K562 (cell line): Measurements from ENCODE around the gene HLA-DOA. TPM values are rescaled to one million over a fixed set of nuclear protein-coding genes. Genes with fewer than 3 reads are reported as not detected.

Experiments
- BRD4 ChIP-seq: fragments of 200-600 bp; sonication (generic); IDR thresholded peaks from 2 replicates; pipeline ENCODE4 v1.6.1; 2017; ENCODE audit warnings: inconsistent platforms
- ETV1 ChIP-seq: fragments of 450-650 bp; conservative IDR thresholded peaks from 2 replicates; pipeline ENCODE4 v1.6.1; 2016; ENCODE audit warnings: missing genetic modification characterization, control low read depth, low read depth, missing compliant biosample characterization
- GTF2F1 ChIP-seq: IDR thresholded peaks from 2 replicates; pipeline ENCODE4 v1.6.1; 2011; ENCODE audit warnings: low read depth, low read length, improper control_type of control experiment
- MYC ChIP-seq, 2 experiments: fragments of 250-450 bp in 1 of 2; sonication (Bioruptor Pico) in 1 of 2; IDR thresholded peaks; 2 replicates each; pipeline versions ENCODE4 v1.5.1 to v1.6.1; 2012 to 2021; ENCODE audit warnings: low read depth in 2 of 2, borderline replicate concordance in 1 of 2, improper control_type of control experiment in 1 of 2, low read length in 1 of 2, mild to moderate bottlenecking in 1 of 2, moderate library complexity in 1 of 2
- TAF15 ChIP-seq: fragments of 200-400 bp; formaldehyde crosslinking; IDR thresholded peaks from 2 replicates; pipeline ENCODE4 v1.6.1; 2017; ENCODE audit warnings: mild to moderate bottlenecking, low read depth, low read length, moderate library complexity
- TSHZ1 ChIP-seq: fragments of 250-450 bp; sonication (Bioruptor Pico); IDR thresholded peaks from 2 replicates; pipeline ENCODE4 v1.4.0; 2020; ENCODE audit warnings: mild to moderate bottlenecking, moderate library complexity
- ZBTB43 ChIP-seq: sonication (generic); formaldehyde crosslinking; IDR thresholded peaks from 2 replicates; pipeline ENCODE4 v1.8.0; 2023; ENCODE audit warnings: mild to moderate bottlenecking, missing genetic modification reagents
- ZC3H8 ChIP-seq: fragments of 450-650 bp; IDR thresholded peaks from 2 replicates; pipeline ENCODE4 v1.6.1; 2017
- ZNF143 ChIP-seq: sonication (generic); formaldehyde crosslinking; IDR thresholded peaks from 2 replicates; pipeline ENCODE4 v1.9.0; 2022; ENCODE audit warnings: mild to moderate bottlenecking, missing genetic modification reagents
- ZNF217 ChIP-seq: sonication (generic); formaldehyde crosslinking; IDR thresholded peaks from 2 replicates; pipeline ENCODE4 v1.8.0; 2022; ENCODE audit warnings: mild to moderate bottlenecking, missing genetic modification reagents
- ZNF23 ChIP-seq: fragments of 250-450 bp; sonication (Bioruptor Pico); IDR thresholded peaks from 2 replicates; pipeline ENCODE4 v1.4.0; 2020; ENCODE audit warnings: mild to moderate bottlenecking
- ZNF75A ChIP-seq: fragments of 450-650 bp; formaldehyde crosslinking; IDR thresholded peaks from 2 replicates; pipeline ENCODE4 v1.4.0; 2020; ENCODE audit warnings: mild to moderate bottlenecking
- polyA plus RNA-seq, 8 experiments: library from polyadenylated mRNA; depleted of rRNA in 4 of 8; stranded (reverse) in 5 of 8; unstranded in 3 of 8; fragments of >200 nt; fragmentation: Nextera tagmentation in 2 of 8; fragmentation: Illumina TruSeq in 1 of 8; extraction: Ambion mirVana in 2 of 8; extraction: Trizol in 1 of 8; gene quantifications; 2 replicates each; pipeline versions ENCODE4 v1.2.1 to v1.2.3, GENCODE V29; 2011 to 2014; ENCODE audit warnings: inconsistent platforms in 1 of 8, missing spikeins in 1 of 8
- total RNA-seq, 7 experiments: library from RNA; depleted of rRNA in 6 of 7; stranded (reverse); fragments of >200 nt in 6 of 7; fragmentation: Illumina TruSeq in 2 of 7; extraction: Trizol in 2 of 7; gene quantifications; 2 replicates each; pipeline versions ENCODE4 v1.2.1 to v1.2.3, GENCODE V29; 2011 to 2021; ENCODE audit warnings: low replicate concordance in 1 of 7
- TF ChIP-seq, protein P1 (sequence below): sonication (generic); formaldehyde crosslinking; IDR thresholded peaks from 2 replicates; pipeline ENCODE4 v1.8.1; 2023; ENCODE audit warnings: mild to moderate bottlenecking, missing genetic modification reagents, moderate library complexity
- TF ChIP-seq, protein P2 (sequence below): fragments of 450-650 bp; IDR thresholded peaks from 2 replicates; pipeline ENCODE4 v1.6.1; 2016; ENCODE audit warnings: borderline replicate concordance
- TF ChIP-seq, protein P3 (sequence below), 3 experiments: IDR thresholded peaks in 2 of 3; conservative IDR thresholded peaks in 1 of 3; 2 replicates each; pipeline ENCODE4 v1.5.1; 2011 to 2012; ENCODE audit warnings: low read length in 3 of 3, mild to moderate bottlenecking in 3 of 3, control low read depth in 2 of 3, improper control_type of control experiment in 1 of 3, inconsistent platforms in 1 of 3, low read depth in 1 of 3, mixed read lengths in 1 of 3, moderate library complexity in 1 of 3; ENCODE audit not compliant: insufficient read depth in 2 of 3

The HLA-DOA gene
- total and polyA plus RNA-seq, 9 of the 15 experiments (the other 6 are each of a cell fraction or from before 2014, with no cell fraction given): 0.07 TPM; not detected in 8

DNA sequence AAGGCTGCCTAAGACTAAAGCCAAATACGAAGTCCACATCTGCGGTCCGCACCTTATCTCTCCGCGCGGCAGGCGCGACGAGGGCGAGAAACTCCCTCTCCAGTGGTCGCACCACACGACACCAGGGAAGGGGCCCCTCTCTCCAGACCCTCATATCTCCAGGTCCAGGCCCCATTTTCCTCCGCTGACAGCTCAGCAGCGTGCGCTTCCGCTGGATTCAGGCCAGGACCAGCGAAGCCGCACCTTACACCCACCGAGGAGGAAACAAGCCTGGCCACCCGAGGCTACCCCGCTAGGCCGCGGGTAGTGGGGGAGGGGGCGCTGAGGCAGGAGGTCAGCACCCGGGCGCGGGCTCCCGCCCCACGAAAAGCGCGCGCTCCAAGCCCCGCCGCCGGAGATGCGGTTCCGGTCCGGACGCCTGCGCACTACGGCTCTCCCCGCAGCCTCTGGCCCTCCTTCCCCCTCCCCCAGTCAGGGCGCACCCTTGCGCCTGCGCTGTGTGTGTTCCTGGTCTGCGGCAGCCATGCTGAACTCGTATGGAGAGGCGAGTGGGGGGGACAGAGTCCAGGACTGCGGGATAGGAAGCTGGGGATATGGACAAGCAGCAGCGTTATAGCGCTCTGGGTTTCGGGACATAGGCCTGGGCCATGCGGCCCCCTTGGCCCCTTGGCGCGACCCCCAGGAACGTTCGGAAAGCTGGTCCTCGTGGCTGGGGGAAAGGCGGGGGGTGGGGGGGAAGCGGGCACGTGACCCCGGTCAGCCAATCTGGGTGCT lies 41.1 kb downstream of the HLA-DOA start, which contains the start of gene BRD2 (continued):
- TF ChIP-seq TSHZ1 (CRISPR knock-in tag) (no peak), BRD4 (no peak; the same call in 1 of the 2 replicates), ZNF143 (CRISPR knock-in tag) (no peak), ZC3H8 (no peak), ZBTB43 (no peak), MYC (IDR thresholded peaks at IDR 0.05; ENCODE audit: low read depth, low read length) (peak; percentile 99), MYC (CRISPR knock-in tag; IDR thresholded peaks at IDR 0.05; ENCODE audit: borderline replicate concordance, low read depth) (peak; percentile 86), ZNF217 (CRISPR knock-in tag) (no peak), GTF2F1 (0 out of 2 replicates have a peak, but pooled peaks have one; percentile 26), TAF15 (no peak), ETV1 (tag) (peak; percentile 84), ZNF23 (CRISPR knock-in tag) (no peak), ZNF75A (CRISPR knock-in tag) (no peak)
- TF ChIP-seq, protein P1, sequence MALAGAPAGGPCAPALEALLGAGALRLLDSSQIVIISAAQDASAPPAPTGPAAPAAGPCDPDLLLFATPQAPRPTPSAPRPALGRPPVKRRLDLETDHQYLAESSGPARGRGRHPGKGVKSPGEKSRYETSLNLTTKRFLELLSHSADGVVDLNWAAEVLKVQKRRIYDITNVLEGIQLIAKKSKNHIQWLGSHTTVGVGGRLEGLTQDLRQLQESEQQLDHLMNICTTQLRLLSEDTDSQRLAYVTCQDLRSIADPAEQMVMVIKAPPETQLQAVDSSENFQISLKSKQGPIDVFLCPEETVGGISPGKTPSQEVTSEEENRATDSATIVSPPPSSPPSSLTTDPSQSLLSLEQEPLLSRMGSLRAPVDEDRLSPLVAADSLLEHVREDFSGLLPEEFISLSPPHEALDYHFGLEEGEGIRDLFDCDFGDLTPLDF (CRISPR knock-in tag): peak; percentile 97
- TF ChIP-seq, protein P2, sequence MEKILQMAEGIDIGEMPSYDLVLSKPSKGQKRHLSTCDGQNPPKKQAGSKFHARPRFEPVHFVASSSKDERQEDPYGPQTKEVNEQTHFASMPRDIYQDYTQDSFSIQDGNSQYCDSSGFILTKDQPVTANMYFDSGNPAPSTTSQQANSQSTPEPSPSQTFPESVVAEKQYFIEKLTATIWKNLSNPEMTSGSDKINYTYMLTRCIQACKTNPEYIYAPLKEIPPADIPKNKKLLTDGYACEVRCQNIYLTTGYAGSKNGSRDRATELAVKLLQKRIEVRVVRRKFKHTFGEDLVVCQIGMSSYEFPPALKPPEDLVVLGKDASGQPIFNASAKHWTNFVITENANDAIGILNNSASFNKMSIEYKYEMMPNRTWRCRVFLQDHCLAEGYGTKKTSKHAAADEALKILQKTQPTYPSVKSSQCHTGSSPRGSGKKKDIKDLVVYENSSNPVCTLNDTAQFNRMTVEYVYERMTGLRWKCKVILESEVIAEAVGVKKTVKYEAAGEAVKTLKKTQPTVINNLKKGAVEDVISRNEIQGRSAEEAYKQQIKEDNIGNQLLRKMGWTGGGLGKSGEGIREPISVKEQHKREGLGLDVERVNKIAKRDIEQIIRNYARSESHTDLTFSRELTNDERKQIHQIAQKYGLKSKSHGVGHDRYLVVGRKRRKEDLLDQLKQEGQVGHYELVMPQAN: peak; percentile 44; the same call in 1 of the 2 replicates
- TF ChIP-seq, protein P3, sequence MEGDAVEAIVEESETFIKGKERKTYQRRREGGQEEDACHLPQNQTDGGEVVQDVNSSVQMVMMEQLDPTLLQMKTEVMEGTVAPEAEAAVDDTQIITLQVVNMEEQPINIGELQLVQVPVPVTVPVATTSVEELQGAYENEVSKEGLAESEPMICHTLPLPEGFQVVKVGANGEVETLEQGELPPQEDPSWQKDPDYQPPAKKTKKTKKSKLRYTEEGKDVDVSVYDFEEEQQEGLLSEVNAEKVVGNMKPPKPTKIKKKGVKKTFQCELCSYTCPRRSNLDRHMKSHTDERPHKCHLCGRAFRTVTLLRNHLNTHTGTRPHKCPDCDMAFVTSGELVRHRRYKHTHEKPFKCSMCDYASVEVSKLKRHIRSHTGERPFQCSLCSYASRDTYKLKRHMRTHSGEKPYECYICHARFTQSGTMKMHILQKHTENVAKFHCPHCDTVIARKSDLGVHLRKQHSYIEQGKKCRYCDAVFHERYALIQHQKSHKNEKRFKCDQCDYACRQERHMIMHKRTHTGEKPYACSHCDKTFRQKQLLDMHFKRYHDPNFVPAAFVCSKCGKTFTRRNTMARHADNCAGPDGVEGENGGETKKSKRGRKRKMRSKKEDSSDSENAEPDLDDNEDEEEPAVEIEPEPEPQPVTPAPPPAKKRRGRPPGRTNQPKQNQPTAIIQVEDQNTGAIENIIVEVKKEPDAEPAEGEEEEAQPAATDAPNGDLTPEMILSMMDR (IDR thresholded peaks at IDR 0.05 in 2 of 3, conservative IDR thresholded peaks at IDR 0.05 in 1 of 3; ENCODE audit: insufficient read depth in 2 of 3, low read depth in 1 of 3, low read length in 3 of 3): peak in 1 of 3 experiments; percentile 1; a peak in 1 of 6 replicates
